HG03442 (cell line): ENCODE results near the gene FASLG.
"Not testable (repeated sequence)": the region's sequence is repeated elsewhere in the genome, so short reads cannot be mapped to it uniquely, and the experiment has no call there.

Experiments used
- ATAC-seq: cut with Tn5 transposase; IDR thresholded peaks from one replicate; pipeline ENCODE4 v1.9.1; 2021; ENCODE audit warnings: mild to moderate bottlenecking, moderate library complexity; ENCODE audit not compliant: unreplicated experiment

Gene FASLG

GRCh38 chr1:172680244-172680643 is 21.3 kb downstream of the FASLG start:
- no peak for ATAC-seq

GRCh38 chr1:172680733-172681275 is 21.9 kb downstream of the FASLG start:
- ATAC-seq, result no peak

GRCh38 chr1:172682812-172683211 is 23.9 kb downstream of the FASLG start:
- ATAC-seq, result no peak

- ATAC-seq, result no peak
These were observed 27.2 kb downstream of the FASLG start for GRCh38 chr1:172686143-172686542.

- not testable (repeated sequence) for ATAC-seq
These were observed 29.7 kb downstream of the FASLG start for GRCh38 chr1:172688428-172689085.

- ATAC-seq, result not testable (repeated sequence)
These were observed 32.0 kb downstream of the FASLG start for GRCh38 chr1:172690925-172691324.

- no peak for ATAC-seq
These were observed 38.7 kb downstream of the FASLG start for GRCh38 chr1:172697534-172698002.

GRCh38 chr1:172698224-172698623 is 39.3 kb downstream of the FASLG start:
- no peak for ATAC-seq

GRCh38 chr1:172699111-172699510 is 40.2 kb downstream of the FASLG start:
- peak; percentile 84 for ATAC-seq

GRCh38 chr1:172699695-172700227 is 40.9 kb downstream of the FASLG start:
- ATAC-seq, result no peak

GRCh38 chr1:172700556-172700955 is 41.7 kb downstream of the FASLG start:
- ATAC-seq, result no peak

- ATAC-seq, result no peak
These were observed 45.1 kb downstream of the FASLG start for GRCh38 chr1:172704001-172704400.

- no peak for ATAC-seq
These were observed 45.7 kb downstream of the FASLG start for GRCh38 chr1:172704420-172705210.

GRCh38 chr1:172708452-172708851 is 49.5 kb downstream of the FASLG start:
- no peak for ATAC-seq

GRCh38 chr1:172711558-172711957 is 52.7 kb downstream of the FASLG start:
- ATAC-seq, result no peak

GRCh38 chr1:172713466-172713865 is 54.6 kb downstream of the FASLG start:
- ATAC-seq, result no peak
